GM19238 (cell line): ENCODE data around the gene PFKP.
A peak's percentile ranks its signal among the peaks of the same experiment; 100 is the strongest.

Experiments used
- DNase-seq: peaks from one replicate; pipeline ENCODE4 v3.0.0; 2011; ENCODE audit warnings: low spot score; ENCODE audit not compliant: insufficient read length

PFKP gene

DNA sequence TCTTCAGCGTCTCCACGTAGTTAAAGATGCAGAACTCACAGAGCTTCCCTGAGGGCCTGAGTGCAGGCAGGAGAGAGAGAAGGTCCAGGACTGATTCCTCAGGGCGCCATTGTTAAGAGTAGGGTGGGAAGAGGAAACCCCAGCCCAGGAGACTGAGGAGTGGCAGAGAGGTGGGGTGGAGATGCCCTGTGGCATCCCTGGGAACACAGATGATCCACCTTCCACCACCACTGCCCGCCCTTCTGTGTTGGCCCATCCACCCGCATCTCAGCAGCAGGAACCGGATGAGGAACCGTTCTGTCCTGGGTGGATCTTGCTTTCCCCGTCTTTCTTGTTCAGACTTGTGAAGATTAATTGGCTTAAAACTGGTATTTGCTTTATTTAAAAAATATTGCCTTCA, 48.3 kb downstream of the PFKP start:
- no peak for DNase-seq

DNA sequence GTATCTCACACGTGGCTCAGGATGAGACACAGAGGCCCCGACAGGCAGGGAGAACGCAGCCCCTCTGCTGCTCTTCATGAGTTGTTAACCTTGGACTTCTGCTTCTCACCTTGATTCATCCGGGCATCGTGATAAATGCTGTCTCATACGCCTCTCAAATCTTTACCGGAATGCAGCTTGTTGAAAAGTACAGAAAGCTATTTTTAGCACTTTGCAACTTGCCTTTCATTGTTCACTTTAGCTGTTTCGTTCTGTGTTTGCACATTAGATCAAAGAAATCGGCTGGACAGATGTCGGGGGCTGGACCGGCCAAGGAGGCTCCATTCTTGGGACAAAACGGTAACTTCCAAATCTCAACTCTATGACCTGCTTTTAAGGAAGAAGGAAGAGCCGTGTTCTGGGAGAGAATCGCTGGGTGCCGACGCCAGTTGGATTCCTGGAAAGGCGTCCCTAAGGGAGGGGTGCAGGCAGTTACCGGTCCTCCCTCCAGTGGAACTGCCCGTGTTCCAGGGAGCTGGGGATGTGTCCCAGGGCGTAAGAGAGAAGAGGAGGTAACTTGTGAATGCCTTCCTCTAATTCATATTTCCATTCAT, 49.3 kb downstream of the PFKP start:
- no peak for DNase-seq

DNA sequence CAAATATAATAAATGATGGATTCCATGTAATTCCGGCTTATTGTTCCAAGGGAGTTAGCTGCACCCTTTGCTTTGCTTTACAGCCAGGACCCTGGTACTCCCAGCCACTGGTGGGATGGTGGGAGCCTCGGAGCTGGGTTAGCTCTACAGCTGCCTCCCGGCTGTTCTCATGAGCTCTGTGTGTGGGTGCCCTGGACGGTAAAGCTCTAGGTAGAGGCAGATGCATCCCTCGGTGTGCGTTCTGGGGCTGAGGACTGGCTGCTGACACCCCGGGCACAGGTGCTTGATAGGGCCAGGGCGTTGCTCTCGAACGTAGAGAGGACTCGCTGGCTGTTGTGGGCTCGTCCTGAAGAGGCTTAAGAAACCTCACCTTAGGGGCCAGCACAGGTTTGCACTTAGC, 50.1 kb downstream of the PFKP start:
- no peak for DNase-seq

DNA sequence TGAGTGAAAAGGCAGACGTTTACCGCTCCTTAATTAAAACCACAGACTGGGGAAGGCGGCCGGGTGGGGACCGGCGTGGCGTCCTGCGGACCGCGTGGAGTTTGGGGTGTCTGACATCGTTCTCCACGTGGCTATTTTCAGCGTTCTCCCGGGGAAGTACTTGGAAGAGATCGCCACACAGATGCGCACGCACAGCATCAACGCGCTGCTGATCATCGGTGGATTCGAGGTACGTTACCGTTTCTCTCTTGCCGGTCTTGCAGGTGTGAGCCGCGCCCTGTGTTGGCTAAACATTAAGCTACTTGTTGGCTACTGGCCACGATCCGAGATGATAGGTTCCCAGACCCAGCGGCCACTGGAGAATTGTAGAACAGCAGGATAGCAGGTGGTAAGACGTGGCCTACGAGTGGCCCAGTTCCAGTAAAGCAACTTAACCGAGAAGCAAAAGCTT, 51.3 kb downstream of the PFKP start:
- DNase-seq: no peak

DNA sequence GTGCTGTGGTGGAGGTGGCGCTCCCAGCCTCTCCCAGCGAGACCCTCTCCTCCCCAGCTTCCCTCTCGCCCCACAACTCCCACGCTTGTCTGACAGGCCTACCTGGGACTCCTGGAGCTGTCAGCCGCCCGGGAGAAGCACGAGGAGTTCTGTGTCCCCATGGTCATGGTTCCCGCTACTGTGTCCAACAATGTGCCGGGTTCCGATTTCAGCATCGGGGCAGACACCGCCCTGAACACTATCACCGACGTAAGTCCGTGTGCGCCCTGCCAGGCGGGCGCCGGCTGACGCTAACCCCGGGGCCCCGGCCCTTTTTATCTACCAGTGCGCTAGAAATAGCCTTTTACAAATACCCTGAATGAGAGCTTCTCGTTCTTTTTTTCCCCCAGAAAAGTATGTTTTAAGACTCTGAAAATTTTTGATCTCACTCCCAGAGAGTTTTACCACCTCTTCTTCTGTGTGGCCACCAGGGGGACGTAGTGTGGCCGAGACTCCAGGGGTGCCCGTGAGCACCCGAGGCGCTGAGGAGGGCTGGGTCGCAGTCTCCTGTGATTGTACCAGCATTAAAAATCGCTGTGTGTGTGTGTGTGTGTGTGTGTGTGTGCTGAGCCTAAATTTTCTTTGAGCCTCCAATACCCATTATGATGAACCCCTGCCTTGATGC, 52.6 kb downstream of the PFKP start:
- DNase-seq: peak; percentile 31

DNA sequence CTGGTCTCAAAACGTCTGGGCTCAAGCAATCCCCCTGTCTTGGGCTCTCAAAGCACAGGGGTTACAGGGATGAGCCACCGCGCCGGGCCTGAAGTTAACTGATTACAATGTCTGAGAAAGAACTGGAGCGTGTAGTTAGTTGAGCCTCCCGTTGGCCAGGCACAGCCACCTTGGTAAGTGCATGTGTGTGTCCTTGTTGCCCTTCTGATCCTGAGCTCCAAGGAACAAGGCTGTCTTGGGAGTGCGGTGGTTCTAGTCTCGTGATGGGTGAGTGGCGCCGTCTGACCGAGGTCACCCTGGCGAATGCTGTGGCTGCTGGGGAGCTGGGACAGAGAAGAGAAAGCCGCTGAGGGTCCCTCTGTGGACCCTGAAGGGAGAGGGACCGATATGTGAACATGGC, 54.7 kb downstream of the PFKP start:
- no peak for DNase-seq

DNA sequence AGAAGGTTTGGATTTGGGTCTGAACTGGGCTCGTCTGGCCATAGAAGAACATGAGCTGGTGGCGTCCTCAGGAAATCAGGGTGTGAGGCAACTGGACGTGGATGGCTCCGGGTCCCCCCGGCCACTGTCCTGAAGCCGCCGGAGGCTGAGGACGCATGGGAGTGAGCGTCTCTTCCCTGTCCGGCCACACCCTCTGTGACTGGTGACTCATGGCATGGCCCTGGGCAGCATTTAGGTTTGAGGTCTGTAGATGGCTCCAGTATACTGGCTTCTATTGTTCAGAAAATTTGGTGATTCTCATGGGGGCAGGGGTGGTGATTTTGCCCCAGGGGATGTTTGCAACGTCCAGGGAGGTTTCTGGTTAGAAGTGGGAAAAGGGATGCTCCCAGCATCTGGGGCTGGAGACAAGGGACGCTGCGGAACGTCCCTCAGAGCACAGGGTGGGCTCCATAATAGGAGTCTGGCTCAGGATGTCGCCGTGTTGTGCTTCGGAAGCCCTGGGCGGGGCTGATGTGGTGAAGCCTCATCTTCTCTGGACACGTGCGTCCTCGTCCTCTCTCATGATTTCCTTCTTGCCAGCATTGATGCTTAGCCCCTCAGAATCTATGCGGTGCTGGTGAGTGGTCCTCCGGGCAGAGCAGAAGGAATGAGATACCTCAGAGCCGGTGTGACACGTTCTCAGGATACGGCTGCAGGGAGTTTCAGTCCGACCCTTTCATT, 55.3 kb downstream of the PFKP start:
- DNase-seq: no peak

DNA sequence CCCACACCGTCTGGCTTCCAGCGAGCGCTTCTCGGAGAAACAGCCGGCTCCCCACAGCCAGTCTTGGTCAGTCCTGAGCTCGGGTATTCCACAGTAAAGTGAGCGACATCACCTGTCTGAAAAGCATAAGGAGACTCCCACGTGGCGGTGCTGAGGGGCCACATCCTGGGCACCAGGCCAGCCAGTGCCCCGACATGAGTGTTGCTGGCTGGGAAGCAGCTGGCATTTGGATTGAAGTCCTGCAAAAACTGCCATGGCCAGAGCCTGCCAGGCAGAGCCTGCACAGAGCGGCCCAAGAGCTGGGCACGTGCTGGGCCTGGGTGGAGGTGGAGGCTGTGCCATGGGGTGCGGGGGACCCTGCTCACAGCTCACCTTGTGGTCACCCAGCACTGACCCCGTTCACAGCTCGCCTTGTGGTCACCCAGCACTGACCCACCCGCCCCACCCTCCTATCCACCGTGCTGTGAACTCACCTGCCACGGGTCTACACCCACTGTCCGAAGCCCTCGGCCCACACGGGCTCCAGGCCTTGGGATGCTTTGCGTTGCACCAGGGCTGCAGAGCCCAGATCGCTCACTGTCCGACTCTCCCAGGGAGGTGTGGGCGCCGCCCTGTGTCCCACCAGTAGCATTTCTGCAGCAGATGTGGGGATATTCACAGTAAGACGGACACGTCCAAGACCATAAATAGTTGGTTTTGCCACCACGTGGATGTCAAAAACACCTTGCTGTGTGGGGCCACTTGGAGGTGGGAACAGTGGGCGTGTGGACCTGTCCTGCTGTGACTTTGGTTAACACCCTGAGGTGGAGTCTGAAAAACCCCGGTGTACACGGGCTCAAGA, 56.4 kb downstream of the PFKP start:
- DNase-seq: no peak

DNA sequence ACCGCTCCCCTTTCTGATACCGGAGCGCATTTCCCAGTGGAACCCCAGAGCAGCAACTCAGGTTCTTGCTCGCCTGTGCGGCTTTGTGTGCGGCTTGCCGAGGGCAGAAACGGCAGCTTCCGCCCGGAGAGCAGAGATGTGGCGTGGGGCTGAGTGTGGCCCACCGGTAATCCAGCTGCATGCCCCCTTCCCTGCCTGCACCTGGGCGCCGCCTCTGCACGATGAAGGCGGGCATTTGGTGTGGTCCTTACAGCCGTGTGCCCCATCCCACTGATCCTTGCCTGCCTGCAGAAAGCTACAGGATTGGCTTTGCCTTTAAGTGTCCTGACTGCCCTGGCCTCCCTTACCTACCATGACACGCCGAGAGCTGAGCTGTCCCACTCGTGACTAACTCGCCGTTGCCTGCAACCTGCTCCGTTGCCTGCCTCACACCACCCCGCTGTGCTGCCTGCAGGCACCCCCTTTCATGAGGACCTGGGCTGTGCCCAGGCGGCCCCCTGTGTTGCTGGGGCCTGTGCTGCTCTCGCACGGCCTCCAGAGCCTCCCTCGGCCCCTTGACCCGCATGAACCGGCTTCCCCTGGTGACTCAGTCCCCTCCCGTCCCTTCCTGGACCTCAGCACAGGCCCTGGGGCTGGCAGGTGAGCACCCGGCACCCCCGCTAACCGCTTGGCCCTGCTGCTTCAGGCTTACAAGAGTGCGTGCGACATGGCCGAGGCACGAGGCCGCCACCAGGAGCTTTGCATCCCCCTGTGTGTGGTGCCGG, 57.2 kb downstream of the PFKP start:
- DNase-seq: no peak

DNA sequence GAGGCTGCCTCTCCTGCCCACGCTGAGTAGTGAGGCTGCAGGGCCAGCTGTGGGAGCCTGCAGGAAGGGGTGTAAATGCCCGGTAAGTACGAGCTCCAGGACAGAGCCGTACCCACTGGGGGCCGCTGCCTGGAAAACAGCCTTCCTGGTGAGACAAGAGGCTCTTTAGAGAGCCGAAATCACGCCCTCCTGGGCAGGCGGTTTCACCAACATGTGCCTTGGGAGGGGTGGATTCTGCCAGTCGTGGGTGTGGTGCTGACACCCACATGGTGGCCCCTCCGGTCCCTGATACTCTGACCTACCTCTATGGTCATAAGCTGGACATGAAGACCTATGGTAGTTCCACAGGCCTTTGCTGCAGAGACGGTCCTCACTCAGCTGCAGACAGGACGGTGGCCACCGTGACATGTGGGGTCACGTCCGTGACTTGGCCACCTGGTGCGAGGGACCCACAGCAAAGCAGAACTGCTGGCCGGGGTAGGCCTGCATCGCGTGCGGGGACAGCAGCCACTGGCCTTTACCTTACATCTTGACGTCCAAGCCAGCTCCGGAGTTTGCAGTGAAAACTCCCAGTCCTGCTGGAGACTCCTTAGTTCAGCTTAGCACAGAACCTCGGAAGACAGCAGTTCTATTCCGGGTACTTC, 58.3 kb downstream of the PFKP start:
- DNase-seq: no peak

DNA sequence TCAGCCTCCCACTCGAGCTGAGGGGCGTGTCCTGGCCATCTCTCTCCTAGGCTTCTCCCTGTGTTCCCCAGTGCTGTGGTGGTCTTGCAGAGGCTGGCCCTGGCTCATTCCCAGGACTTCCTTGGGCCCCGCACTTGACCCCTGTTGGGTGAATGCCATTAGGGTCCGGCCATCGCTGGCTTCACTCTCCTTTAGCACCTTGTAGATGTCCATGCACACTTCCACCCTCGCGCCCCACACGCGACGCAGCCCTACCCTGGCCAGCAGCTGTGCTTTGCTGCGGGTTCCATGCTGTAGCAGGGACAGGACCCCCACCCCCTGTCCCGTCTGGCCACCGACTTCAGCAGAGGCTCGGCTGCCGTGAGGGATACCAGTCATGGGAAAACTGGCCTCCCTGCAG, 58.9 kb downstream of the PFKP start:
- no peak for DNase-seq

DNA sequence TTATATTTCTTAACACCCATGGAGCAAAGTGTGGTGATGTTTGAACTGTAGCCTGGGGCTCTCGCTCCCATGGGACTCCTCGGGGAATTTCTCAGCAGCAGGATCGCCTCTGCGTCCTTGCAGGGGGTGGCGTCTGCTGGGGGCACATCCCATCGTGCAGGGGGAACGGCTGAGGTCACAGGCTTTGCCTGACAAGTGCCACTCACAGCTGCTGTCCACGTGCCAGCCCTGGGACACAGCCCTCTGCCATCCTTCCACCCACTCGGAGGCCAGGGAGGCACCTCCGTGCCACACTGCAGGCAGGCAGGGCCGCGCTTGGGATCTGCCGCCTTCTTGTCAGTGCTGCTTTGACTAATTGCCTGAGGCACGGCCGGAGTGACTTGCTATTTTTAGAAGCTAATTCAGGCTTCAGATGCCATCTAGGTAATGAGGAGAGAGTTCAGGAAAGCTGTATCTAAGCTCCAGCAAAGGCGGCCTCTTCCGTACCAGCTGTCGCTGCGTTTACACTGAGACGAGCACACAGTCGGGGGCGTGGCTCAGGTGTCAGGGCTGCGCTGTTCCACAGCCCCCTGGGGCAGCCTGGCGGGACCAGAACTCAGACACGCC, 59.5 kb downstream of the PFKP start:
- DNase-seq: no peak

DNA sequence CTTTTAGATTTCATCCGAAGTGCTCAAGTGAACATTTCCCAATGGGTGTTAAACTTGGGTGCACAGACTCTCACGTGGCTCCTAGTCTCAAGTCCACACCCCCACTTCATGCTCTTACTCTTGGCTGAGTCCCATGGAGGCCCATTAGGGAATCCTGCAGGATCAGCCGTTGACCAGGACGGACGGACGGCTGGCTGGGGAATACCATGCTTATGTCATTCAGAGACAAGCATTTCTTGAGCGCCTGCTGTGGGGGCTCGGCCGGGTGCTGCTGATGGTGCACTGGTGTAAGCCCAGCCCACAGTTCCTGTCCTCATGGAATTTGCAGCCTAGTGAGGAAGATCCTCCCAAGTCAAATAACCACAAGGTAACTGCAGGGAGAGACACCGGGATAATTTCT, 60.6 kb downstream of the PFKP start:
- DNase-seq: no peak

DNA sequence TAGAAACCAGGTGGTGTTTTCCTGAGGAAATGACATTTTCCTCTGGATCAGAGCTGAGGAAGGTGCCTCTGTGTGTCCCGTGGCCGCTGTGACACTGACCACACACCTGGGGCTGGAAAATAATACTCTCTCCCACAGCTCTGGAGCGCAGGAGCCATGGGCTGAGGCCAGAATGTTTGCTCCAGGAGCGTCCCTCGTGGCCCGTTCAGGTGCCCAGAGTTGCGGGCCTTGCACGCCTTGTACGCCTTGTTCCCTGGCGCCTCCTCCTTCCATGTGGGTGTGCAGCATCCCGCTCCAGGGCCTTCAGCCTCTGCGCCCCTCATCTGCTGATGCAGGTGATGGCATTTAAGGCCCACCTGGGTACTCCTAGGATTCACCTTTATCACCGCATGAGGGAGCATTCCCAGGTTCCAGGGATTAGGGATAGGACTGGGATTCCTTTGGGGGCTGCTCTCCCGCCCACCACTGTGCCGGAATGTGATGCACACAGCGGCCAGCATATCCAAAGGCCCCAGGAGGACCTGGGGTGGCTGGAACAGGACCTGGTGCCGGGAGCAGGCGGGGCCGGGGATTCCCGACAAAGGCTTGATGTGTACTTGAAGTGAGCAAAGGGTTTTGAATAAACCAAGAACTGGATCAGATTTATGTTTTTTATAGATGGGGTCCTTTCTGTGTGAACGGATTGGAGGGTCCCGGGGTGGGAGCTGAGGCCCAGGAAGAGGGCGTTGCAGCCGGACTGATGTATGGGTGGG, 61.2 kb downstream of the PFKP start:
- no peak for DNase-seq

DNA sequence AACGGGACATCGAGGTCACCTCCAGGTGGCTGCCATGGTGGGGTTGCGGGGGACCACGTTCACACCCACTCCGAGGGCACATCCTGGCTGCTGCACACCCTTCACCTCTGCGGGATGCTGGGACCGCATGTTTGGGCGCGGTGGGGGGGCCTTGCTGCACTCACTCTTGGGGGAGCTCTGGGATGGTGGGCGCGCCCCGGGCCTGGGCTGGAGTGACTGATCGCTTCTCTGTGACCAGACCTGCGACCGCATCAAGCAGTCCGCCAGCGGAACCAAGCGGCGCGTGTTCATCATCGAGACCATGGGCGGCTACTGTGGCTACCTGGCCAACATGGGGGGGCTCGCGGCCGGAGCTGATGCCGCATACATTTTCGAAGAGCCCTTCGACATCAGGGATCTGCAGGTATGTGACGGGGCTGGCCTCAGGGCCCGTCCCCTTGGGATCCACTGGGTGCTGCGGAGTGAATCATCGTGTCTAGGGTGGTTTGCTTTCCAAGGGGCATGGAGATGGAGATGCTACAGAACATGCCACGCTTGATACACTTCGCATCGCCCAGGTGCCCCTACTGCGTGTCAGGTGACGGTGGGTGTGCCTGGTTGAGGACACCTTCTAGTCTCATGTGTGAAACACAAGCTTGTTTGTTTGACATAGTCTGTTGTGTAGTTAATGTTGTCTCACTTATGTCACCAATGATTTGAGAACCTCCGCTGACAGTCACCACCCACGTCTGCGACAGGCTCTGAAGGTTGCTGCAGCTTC, 62.4 kb downstream of the PFKP start:
- no peak for DNase-seq

DNA sequence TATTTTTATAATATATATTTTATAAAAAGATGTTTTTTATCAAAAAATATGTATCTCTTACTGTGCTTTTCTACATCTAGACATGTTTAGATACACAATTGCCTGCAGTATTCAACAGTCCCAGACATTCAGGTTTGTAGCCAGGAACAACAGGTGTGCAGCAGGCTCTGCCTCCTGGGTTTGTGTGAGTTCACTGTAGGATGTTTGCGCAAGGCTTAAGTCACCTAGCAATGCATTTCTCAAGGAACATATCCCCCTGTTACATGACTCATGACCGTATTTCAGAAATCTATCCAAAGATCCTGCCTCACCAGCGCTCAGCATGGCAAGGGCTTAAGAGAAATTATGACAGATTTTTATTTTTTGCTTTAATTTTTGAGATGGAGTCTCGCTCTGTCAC, 63.8 kb downstream of the PFKP start:
- no peak for DNase-seq

DNA sequence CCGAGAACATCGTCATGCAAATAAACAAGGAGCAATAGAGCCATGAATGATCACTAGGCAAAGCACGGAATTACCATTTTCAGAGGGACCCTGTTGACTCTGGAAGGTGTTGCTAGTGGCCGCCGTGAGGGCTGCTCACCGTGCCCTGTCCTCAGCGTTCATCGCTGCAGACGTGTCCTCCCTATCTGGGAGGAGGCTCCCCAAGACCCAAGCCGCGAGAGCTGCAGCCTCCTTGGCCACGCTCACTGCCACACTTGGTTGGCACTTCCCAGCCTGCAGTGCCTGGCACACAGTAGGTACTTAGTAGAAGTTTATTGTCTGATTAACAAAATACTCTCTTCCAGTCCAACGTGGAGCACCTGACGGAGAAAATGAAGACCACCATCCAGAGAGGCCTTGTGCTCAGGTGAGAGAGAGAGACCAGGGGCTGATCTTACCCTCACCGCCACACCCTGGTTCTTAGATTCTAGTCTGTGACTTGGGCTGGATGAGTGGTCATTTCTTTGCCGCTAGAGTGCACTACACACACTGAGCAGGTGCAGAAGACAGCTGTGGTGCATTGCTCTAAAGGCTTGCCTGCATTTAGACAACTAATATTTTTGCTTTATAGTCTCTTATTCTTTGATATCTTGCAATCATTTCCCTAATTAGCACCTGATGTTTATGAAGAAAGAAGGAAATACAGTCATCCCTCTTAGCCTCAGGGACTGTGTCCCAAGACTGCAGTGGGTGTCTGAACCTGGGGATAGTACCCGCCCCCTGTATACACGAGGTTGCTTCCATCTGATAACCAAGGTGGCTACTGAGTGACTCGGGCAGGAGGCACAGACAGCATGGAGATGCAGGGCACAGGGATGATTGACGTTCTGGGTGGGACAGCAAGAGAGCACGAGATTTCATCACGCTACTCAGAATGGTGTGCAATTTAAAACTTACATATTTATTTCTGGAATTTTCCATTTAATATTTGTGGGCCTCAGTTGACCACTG, 65.0 kb downstream of the PFKP start:
- DNase-seq: no peak

DNA sequence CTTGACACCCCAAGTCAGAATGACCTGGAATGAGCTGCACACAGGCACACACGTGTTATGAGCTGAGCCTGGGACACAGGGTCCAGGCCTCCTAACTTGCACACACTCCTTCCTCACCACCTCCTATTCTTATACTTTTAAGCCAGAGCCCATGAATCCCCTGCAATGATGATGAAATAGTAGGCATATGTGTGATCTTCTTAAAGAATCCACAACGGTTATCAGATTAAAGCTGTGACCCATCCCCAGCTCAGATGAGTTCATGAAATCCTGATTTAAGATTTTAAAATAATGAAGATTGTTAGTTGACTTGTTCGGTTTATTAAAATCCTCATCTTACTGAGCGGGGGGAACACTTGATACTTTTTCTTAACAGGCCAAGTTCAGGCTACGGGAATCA, 66.6 kb downstream of the PFKP start:
- no peak for DNase-seq
